ENCODE results near the gene TUFM.

- TF ChIP-seq CTCF (IDR thresholded peaks at IDR 0.05), result no peak
- no peak for TF ChIP-seq EZH2phosphoT487 (IDR thresholded peaks at IDR 0.05)
These were observed 6.2 kb downstream of the TUFM start for GRCh38 chr16:28839899-28840298.
